Neural cell (in vitro differentiated cells): ENCODE measurements around the gene RPS6KA2. TPM values are rescaled to one million over a fixed set of nuclear protein-coding genes. Genes with fewer than 3 reads are reported as not detected.

Source experiments
- H2AFZ ChIP-seq: fragments of 200-600, 300-800 bp; sonication (generic), shearing (Covaris generic); 2 replicates; pipeline ENCODE4 v1.6.0; 2014; ENCODE audit warnings: low read depth, mild to moderate bottlenecking, antibody characterized with exemption, low read length, moderate library complexity
- H3F3A ChIP-seq: fragments of 200-600 bp; shearing (Covaris generic); 2 replicates; pipeline ENCODE4 v1.6.1; 2016; ENCODE audit warnings: mild to moderate bottlenecking, moderate library complexity, mixed read lengths, antibody characterized with exemption, low read length; ENCODE audit not compliant: insufficient read depth, poor library complexity, severe bottlenecking
- H3K27ac ChIP-seq: fragments of 200-600, 300-800 bp; sonication (generic), shearing (Covaris generic); 2 replicates; pipeline ENCODE4 v1.5.1; 2014; ENCODE audit warnings: mild to moderate bottlenecking, low read length, moderate library complexity
- H3K27me3 ChIP-seq: fragments of 300-800, 200-600 bp; sonication (generic), shearing (Covaris generic); 2 replicates; pipeline ENCODE4 v1.6.0; 2014; ENCODE audit warnings: mild to moderate bottlenecking, low read depth, low read length, moderate library complexity; ENCODE audit not compliant: insufficient read depth
- H3K36me3 ChIP-seq: fragments of 300-800, 200-600 bp; sonication (generic), shearing (Covaris generic); 2 replicates; pipeline ENCODE4 v1.5.1; 2014; ENCODE audit warnings: mild to moderate bottlenecking, antibody characterized with exemption, low read length, moderate library complexity; ENCODE audit not compliant: insufficient read depth
- H3K4me2 ChIP-seq: fragments of 300-800, 200-600 bp; sonication (generic), shearing (Covaris generic); 2 replicates; pipeline ENCODE4 v1.6.0; 2014; ENCODE audit warnings: mild to moderate bottlenecking, low read length
- H3K4me3 ChIP-seq: fragments of 300-800, 200-600 bp; sonication (generic), shearing (Covaris generic); 2 replicates; pipeline ENCODE4 v1.5.1; 2014; ENCODE audit warnings: mild to moderate bottlenecking, low read length, moderate library complexity
- H3K79me2 ChIP-seq: fragments of 200-600 bp; shearing (Covaris generic); replicated peaks from 2 replicates; pipeline ENCODE4 v1.6.0; 2014; ENCODE audit warnings: mild to moderate bottlenecking, low read length, moderate library complexity; ENCODE audit not compliant: insufficient read depth
- H3K9ac ChIP-seq: fragments of 300-800, 200-600 bp; sonication (generic), shearing (Covaris generic); 2 replicates; pipeline ENCODE4 v1.6.1; 2016; ENCODE audit warnings: mild to moderate bottlenecking, low read length, mixed read lengths
- H3K9me2 ChIP-seq: fragments of 200-600 bp; shearing (Covaris generic); 2 replicates; pipeline ENCODE4 v1.6.1; 2016; ENCODE audit warnings: mild to moderate bottlenecking, low read length, mixed read lengths; ENCODE audit not compliant: insufficient read depth
- H3K9me3 ChIP-seq: fragments of 200-600, 300-800 bp; sonication (generic), shearing (Covaris generic); 2 replicates; pipeline ENCODE4 v1.6.1; 2016; ENCODE audit warnings: mild to moderate bottlenecking, mixed run types, low read length, moderate library complexity, mixed read lengths
- H4K20me1 ChIP-seq: fragments of 200-600 bp; shearing (Covaris generic); 2 replicates; pipeline ENCODE4 v1.6.1; 2016; ENCODE audit warnings: mild to moderate bottlenecking, mixed run types; ENCODE audit not compliant: insufficient read depth
- EP300 ChIP-seq: fragments of 450-650 bp; conservative IDR thresholded peaks from 2 replicates; pipeline ENCODE4 v1.6.1; 2014; ENCODE audit warnings: antibody characterized with exemption, mild to moderate bottlenecking, moderate library complexity; ENCODE audit not compliant: poor library complexity, severe bottlenecking
- EZH2 ChIP-seq: fragments of 200-600, 300-800 bp; shearing (Covaris generic), sonication (generic); IDR thresholded peaks from 2 replicates; pipeline ENCODE4 v1.6.1; 2014; ENCODE audit warnings: antibody characterized with exemption, low read length, borderline replicate concordance, mild to moderate bottlenecking; ENCODE audit not compliant: insufficient read depth, poor library complexity, severe bottlenecking
- MXI1 ChIP-seq: fragments of 450-650 bp; conservative IDR thresholded peaks from 2 replicates; pipeline ENCODE4 v1.6.1; 2014; ENCODE audit warnings: antibody characterized with exemption, mild to moderate bottlenecking; ENCODE audit not compliant: poor library complexity, severe bottlenecking
- POLR2AphosphoS5 ChIP-seq: IDR thresholded peaks from 2 replicates; pipeline ENCODE4 v1.6.1; 2012
- RAD21 ChIP-seq: fragments of 450-650 bp; conservative IDR thresholded peaks from 2 replicates; pipeline ENCODE4 v1.6.1; 2014; ENCODE audit warnings: antibody characterized with exemption, mild to moderate bottlenecking, moderate library complexity
- SMC3 ChIP-seq: fragments of 450-650 bp; conservative IDR thresholded peaks from 2 replicates; pipeline ENCODE4 v1.6.1; 2014; ENCODE audit warnings: antibody characterized with exemption, mild to moderate bottlenecking, moderate library complexity; ENCODE audit not compliant: poor library complexity
- TAF1 ChIP-seq: IDR thresholded peaks from 2 replicates; pipeline ENCODE4 v1.6.1; 2012; ENCODE audit warnings: low read depth
- polyA plus RNA-seq: library from polyadenylated mRNA; depleted of rRNA; stranded (reverse); fragments of >200 nt; gene quantifications from 2 replicates; pipeline ENCODE4 v1.2.3, GENCODE V29; 2014
- TF ChIP-seq, protein P1 (sequence below): IDR thresholded peaks from 2 replicates; pipeline ENCODE4 v1.6.1; 2012; ENCODE audit warnings: borderline replicate concordance
- TF ChIP-seq, protein P2 (sequence below): fragments of 450-650 bp; IDR thresholded peaks from 2 replicates; pipeline ENCODE4 v1.5.1; 2014; ENCODE audit warnings: antibody characterized with exemption, mild to moderate bottlenecking, moderate library complexity; ENCODE audit not compliant: poor library complexity, severe bottlenecking

The RPS6KA2 gene
- polyA plus RNA-seq, 1 donor from 2014 or later = 34.3 TPM

DNA sequence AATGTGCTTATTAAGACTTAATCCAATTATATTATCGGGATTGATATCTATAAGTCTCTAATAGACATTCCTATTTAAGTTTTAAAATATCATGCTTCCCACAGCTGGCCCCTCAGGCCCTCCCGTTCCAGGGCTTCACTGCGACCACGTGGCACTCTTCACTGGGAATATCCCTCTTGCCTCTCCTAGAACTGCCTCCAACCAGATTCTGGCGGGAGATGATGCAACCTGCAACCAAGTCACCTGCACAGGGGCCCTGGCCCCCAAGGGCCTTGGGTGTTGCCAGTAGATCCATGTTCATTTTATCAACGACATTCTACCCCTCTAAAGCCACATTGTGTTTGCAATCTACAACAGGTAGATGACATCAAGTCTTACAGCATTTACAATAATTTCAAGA is 22.1 kb downstream of the RPS6KA2 start:
- no peak overlapping the region for H3K27ac ChIP-seq
- H3K9me2 ChIP-seq = no peaks in the 10 kb centered on the region
- H2AFZ ChIP-seq = no peak overlapping the region
- H3F3A ChIP-seq = no peaks in the 10 kb centered on the region
- H3K4me3 ChIP-seq = no peak overlapping the region
- H3K79me2 ChIP-seq = peaks cover 42% of the 10 kb centered on the region
- no peaks in the 10 kb centered on the region for H3K36me3 ChIP-seq
- H3K9me3 ChIP-seq = no peaks in the 10 kb centered on the region
- H3K4me2 ChIP-seq = no peak overlapping the region
- H3K27me3 ChIP-seq = no peaks in the 10 kb centered on the region
- no peak overlapping the region for H3K9ac ChIP-seq
- H4K20me1 ChIP-seq = no peaks in the 10 kb centered on the region
- TF ChIP-seq SMC3 (no peak), EP300 (no peak), TAF1 (no peak), EZH2 (no peak), POLR2AphosphoS5 (no peak), MXI1 (no peak), RAD21 (no peak)
- TF ChIP-seq, protein P1, sequence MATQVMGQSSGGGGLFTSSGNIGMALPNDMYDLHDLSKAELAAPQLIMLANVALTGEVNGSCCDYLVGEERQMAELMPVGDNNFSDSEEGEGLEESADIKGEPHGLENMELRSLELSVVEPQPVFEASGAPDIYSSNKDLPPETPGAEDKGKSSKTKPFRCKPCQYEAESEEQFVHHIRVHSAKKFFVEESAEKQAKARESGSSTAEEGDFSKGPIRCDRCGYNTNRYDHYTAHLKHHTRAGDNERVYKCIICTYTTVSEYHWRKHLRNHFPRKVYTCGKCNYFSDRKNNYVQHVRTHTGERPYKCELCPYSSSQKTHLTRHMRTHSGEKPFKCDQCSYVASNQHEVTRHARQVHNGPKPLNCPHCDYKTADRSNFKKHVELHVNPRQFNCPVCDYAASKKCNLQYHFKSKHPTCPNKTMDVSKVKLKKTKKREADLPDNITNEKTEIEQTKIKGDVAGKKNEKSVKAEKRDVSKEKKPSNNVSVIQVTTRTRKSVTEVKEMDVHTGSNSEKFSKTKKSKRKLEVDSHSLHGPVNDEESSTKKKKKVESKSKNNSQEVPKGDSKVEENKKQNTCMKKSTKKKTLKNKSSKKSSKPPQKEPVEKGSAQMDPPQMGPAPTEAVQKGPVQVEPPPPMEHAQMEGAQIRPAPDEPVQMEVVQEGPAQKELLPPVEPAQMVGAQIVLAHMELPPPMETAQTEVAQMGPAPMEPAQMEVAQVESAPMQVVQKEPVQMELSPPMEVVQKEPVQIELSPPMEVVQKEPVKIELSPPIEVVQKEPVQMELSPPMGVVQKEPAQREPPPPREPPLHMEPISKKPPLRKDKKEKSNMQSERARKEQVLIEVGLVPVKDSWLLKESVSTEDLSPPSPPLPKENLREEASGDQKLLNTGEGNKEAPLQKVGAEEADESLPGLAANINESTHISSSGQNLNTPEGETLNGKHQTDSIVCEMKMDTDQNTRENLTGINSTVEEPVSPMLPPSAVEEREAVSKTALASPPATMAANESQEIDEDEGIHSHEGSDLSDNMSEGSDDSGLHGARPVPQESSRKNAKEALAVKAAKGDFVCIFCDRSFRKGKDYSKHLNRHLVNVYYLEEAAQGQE = no peak
- TF ChIP-seq, protein P2, sequence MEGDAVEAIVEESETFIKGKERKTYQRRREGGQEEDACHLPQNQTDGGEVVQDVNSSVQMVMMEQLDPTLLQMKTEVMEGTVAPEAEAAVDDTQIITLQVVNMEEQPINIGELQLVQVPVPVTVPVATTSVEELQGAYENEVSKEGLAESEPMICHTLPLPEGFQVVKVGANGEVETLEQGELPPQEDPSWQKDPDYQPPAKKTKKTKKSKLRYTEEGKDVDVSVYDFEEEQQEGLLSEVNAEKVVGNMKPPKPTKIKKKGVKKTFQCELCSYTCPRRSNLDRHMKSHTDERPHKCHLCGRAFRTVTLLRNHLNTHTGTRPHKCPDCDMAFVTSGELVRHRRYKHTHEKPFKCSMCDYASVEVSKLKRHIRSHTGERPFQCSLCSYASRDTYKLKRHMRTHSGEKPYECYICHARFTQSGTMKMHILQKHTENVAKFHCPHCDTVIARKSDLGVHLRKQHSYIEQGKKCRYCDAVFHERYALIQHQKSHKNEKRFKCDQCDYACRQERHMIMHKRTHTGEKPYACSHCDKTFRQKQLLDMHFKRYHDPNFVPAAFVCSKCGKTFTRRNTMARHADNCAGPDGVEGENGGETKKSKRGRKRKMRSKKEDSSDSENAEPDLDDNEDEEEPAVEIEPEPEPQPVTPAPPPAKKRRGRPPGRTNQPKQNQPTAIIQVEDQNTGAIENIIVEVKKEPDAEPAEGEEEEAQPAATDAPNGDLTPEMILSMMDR = no peak

GRCh38 chr6:166604328-166604727 is 22.7 kb downstream of the RPS6KA2 start:
- Histone ChIP-seq H3K36me3 (no peaks in the 10 kb centered on the region), H3K79me2 (peaks cover 42% of the 10 kb centered on the region)

More at GRCh38 chr6:166604328-166604727, 22.7 kb downstream of the RPS6KA2 start:
- no peak overlapping the region for H3K4me2 ChIP-seq
- no peaks in the 10 kb centered on the region for H3K27me3 ChIP-seq
- no peaks in the 10 kb centered on the region for H4K20me1 ChIP-seq
- no peak overlapping the region for H3K9ac ChIP-seq
- H2AFZ ChIP-seq = no peak overlapping the region
- H3K4me3 ChIP-seq = no peak overlapping the region
- no peak overlapping the region for H3K27ac ChIP-seq
- no peaks in the 10 kb centered on the region for H3F3A ChIP-seq
- H3K9me2 ChIP-seq = no peaks in the 10 kb centered on the region
- TF ChIP-seq MXI1 = no peak
- TF ChIP-seq, protein P1 = no peak
- TF ChIP-seq, protein P2 = no peak
- no peak for TF ChIP-seq EP300
- no peak for TF ChIP-seq TAF1
- no peak for TF ChIP-seq SMC3
- TF ChIP-seq EZH2 = no peak
- TF ChIP-seq RAD21 = no peak
- no peak for TF ChIP-seq POLR2AphosphoS5
- no peaks in the 10 kb centered on the region for H3K9me3 ChIP-seq
